ENCODE measurements around the gene EFCAB14.

DNA sequence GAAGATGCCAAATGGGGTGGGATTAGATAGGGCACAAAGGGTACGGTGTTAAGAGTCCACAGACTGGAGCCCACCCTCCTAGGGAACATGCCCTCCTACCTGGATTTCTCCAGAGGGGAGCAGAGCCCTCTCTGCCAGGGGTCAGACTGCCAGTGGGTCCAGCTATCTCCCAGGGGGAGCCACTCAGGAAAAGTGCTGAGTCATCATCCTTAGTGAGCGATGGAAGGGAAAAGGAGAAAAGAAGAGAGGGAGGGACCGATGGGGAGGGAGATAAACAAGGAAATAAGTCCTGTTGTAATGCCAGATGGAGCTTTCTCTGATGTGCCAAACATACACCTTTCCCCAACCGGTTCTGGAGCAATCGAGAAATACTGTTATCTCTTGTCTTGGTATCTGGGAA lies 49.5 kb upstream of the EFCAB14 start:
- TF ChIP-seq CTCF (IDR thresholded peaks at IDR 0.05): no peak
- no peak for TF ChIP-seq POLR2A (IDR thresholded peaks at IDR 0.05)
- no peak for TF ChIP-seq EP300 (IDR thresholded peaks at IDR 0.05)
- no peak for TF ChIP-seq POLR2AphosphoS5 (IDR thresholded peaks at IDR 0.05)

Data from sigmoid colon (tissue), 4 donors.